KG1 (cell line): ENCODE results near the gene C19orf38.
"Not testable (repeated sequence)": the region's sequence is repeated elsewhere in the genome, so short reads cannot be mapped to it uniquely, and the experiment has no call there.

Experiments
- DNase-seq: peaks from one replicate; lab custom pipeline; 2025; lab: John Stamatoyannopoulos, UW

The C19orf38 gene

DNA sequence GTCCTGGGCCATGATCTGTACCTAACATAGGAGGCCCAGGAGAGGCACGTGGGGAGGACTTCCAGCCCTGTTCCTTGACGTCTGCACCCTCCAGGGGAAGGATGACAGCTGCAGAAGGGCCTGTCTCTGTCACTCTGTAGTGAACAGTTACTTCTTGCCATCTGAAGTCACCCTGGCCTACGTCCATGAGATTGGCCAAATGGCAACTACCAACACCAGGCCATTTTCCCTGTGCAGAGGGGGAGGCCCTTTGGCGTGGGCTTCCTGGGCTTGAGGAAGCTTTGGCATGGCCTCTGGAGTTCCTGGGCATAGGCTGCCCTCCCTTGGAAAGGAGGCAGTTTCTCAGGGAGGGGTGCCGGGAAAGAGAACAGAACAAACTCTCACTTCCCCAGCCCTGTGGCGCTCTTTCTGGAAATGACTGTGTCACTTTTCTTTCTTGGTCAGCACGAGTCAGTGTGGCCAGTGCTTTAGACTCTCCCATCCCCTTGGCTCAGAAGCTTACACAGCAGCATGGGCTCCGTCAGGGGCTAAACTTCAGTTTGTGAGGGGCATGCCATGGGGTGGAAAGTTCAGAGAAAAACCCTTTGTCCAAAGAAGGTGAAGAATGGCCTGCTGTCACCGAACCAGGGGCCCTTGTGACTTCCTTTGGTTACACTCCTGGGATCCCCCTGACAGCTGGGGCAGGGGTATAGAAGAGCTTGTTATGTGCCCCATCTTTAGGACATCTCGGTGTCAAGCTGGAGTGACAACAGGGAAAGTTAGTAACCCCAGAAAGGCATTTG, 28.4 kb downstream of the C19orf38 start:
- DNase-seq = no peak

DNA sequence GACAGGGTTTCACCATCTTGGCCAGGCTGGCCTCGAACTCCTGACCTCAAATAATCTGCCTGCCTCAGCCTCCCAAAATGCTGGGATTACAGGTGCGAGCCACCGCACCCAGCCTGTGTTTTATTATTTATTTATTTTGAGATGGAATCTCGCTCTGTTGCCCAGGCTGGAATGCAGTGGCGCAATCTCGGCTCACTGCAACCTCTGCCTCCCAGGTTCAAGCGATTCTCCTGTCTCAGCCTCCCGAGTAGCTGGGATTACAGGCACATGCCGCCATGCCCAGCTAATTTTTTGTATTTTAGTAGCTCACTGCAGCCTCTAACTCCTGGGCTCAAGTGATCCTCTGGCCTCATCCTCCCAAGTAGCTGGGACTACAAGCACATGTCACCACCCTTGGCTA, 29.4 kb downstream of the C19orf38 start:
- not testable (repeated sequence) for DNase-seq

DNA sequence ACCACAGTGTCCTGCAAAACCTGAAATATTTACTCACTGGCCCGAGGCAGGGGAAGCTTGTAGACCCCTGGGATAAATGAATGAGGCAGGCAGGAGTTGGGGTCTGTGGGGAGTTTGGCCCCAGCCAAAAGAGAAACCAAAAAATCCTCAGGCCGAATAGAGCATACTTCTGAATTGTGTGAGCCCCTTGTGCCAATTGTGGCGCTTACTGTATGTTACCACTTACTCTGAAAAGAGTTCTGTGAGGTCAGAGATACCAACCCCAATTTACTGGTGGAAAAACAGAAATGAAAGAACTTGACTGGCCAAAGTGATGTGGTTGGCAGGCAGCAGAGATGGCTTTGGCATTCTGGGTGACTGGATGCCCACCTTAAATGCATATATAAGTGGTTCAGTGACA, 30.0 kb downstream of the C19orf38 start:
- no peak for DNase-seq

DNA sequence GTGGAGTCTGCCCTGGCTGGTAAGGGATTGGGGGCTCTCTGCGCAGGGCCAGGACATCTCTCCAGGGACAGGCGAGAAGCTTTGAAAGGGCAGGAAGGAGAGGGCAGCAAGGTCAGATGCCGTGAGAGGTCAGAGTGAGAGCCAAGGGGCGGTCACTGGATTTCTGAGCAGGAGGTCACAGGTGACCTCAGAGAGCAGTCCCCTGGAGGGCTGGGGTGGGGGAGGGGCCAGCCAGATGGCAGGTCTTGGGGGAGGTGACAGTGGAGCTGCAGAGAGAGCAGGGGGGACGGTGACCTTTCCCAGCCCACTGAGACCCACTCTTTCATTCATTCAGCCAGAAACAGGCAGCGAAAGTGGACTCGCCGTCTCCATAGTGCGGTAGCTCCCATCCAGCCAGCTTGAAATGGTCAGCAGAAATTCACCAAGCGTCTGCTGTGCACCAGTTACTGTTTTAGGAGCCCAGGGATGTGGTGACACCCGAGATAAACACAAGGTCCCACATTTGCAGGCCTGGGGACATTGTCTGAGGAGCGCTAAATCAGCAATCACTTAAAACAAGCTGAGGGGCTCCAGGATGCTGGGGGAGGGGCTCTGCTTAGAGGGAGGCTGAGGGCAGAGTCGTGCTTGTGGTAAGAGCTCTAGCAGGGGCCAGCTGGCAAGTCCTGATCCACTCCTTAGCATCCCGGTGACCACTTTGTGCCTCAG, 33.3 kb downstream of the C19orf38 start:
- no peak for DNase-seq

DNA sequence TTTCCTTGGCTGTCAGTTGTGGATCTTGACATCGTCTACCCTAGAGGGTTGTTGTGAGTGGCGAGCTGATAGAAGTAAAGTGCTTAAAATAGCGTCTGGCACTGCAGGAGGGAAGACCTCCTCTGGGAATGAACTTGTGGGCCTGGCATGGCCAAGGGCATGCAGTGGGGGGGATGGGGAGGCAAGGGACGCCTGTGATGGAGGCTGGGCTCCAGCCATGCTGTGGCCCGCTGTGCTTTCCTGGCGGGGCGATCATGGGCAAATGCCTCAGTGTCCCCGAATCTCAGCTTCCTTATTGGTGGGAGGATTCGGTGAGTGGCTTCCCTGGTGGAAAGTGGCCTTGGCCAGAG, 33.9 kb downstream of the C19orf38 start:
- no peak for DNase-seq

DNA sequence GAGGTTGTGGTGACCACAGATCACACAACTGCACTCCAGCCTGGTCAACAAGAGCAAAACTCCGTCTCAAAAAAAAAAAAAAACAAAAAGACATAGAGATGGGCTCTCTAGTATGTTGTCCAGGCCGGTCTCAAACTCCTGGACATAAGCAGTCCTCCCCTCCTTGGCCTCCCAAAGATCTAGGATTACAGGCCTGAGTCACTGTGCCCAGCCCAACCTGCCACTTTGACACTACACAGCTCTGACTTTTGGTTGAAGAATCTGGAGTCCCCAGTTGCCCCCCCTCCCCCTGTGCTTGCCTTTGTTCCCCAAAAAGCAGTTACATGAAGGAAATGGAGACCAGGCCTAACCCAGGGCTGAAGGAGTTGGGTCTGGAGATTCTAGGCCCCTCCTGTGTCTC, 36.1 kb downstream of the C19orf38 start:
- DNase-seq = no peak

DNA sequence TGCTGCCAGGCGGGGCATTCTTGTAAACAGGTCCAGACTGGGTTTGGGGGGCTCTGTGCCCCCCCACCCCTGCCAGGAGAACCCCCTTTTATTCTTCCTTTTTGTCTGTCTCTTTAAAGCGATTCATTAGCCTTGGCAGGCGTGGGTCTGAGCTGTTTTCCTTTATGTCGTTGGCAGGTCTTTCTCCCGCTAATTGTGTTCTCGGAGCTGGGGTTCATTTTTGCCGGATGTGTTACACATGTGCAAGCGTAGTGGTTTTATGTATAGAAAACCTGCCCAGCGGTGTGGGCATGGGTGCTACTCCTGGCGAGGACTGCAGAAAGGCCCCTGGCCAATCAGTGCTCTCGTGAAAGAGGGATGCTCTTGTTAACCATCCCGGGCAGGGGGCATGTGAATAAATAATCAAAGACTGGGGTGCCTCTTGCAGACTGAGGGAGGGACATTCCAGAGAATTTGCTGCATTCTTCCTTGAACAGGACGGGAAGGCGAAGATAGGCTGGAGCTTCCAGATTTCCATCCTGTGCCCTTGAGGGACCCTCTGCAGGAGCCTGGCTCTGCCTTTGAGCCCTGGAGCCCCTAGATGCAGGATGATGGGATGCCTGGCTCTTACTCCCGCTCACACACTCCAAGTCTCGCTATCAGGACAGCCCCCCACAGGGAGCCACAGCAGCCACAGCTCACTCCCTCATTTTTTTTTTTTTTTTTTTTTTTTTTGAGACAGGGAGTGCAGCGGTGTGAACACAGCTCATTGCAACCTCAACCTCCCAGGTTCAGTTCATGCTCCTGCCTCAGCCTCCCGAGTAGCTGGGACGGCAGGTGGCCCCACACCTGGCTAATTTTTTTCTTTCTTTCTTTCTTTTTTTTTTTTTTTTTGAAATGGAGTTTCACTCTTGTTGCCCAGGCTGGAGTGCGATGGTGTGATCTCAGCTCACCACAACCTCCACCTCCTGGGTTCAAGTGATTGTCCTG, 37.3 kb downstream of the C19orf38 start:
- no peak for DNase-seq

DNA sequence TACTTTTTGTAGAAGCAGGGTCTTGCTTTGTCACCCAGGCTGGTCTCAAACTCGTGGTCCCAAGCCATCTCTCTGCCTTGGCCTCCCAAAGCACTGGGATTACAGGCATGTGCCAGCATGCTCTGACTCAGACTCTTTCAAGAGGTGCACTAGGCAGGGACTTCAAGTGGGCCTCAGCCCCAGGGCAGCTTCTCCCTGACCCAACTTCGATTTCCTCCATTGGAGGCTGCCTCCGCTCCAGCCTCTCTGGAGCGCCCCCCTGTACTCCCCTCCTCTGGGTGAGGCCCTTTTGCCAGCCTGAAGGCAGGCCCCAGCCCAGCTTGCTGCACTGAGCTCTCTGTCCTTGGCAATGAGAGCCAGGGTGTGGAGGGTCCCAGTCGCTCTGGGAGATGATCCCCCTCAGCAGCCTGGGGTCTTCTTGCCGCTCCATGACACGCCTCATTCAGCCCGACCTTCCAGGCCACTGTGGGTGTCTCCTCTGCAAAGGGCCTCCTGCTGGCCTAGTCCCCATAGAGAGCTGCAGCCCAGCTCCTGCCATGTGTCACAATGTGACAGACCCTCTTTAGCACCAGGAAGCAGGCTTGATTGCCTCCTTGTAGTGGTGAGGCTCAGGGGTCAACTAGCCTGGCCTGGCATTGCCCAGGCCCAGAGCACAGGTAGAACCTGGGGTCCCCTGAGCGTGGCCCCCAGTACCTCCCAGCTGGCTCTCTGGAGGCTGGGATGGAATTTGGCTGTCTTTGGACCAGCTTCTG, 39.6 kb downstream of the C19orf38 start:
- DNase-seq = no peak

DNA sequence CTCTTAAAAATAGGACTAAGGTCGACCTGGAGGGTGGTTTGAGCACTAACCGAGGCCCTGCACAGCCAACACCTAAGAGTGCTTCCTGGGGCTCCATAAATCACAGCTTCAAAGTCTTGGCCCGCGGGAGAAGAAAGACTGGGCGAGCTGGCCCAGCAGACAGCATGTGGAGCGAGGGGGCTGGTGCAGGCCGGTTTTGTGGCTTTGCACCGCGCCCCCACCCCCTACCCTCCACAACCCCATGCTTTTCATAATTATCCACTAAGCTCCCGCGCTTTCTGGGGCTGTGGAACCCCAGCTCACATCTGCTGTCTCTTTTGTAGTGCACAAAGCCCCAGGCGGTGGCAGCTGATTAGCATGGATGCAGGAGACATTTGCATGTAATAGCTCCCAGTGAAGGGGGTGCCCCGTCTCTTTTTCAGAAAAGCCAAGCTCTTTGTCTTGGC, 40.2 kb downstream of the C19orf38 start:
- DNase-seq = no peak

DNA sequence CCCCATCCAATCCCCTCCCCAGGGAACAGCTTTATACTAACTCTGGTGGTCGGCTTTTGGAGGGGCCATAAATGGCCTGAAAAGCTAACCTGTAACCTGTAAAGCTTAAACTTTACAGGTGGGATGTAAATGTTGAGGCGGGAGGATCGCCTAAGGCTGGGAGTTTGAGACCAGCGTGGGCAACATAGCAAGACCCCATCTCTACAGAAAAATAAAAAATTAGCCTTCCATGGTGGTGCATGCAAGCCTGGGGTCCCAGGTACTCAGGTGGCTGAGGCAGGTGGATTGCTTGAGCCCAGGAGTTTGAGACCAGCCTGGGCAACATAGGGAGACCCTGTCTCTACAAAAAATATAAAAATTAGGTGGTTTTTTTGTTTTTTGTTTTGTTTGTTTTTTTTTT, 41.7 kb downstream of the C19orf38 start:
- DNase-seq = no peak

DNA sequence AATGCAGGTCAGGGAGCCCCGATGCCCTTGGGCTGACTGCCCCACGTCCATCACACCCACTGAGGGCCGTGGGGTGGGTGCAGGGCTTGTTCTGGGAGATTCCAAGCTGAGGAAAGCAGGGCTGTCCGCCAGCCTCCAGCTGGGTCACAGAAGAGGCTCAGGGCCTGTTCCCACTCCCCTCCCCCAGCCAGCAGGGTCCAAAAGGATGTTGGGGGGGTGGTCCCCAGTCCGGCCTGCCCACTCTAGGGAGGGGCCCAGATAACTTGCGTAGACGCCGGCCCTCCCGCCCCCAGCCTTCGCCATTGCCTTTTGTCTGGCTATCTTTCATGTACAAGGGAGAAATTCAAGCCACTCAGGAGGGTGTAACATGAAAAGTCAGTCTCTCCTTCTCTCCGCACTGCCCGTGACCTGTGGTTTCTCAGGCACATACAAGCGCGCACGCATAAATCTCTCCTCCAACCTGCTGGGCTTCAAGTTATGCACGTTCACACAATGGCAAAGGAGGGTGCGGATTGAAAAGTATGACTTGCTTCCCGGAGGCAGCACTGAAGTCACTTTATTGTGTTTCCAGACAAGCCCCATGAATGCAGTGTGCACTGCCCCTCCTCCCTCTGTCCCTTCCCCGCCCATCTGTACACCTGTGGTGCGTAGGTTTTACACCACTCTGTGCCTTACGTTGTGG, 43.3 kb downstream of the C19orf38 start:
- DNase-seq = no peak

DNA sequence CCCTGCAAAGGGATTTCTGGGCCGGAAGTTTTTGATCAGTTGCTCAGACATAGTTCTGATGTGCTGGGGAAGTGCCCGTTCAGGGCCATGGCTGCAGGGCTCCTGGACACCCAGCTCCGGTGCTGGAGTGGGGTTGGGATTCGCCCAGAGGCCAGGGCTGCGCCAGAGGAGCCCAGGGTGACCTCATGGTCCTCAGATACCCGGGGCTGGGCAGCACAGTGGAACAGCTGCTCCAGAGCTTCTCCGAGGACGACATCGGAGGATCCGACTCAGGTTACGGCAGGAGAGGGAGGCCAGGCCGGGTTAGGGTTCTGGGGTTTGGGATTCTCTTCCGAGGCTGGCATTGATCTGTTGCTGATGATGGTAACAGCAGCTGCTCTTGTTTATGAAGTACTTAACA, 44.0 kb downstream of the C19orf38 start:
- DNase-seq = no peak

DNA sequence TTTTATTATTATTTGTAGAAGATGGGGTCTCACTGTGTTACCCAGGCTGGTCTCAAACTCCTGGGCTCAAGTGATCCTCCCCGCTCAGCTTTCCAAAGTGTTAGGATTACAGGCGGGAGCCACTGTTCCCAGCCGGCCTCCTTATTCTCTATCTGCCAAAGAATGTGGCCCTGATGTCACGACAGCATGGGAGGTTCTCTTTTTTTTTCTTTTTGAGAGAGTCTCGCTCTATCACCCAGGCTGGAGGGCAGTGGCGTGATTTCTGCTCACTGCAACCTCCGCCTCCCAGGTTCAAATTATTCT, 46.6 kb downstream of the C19orf38 start:
- DNase-seq = no peak

DNA sequence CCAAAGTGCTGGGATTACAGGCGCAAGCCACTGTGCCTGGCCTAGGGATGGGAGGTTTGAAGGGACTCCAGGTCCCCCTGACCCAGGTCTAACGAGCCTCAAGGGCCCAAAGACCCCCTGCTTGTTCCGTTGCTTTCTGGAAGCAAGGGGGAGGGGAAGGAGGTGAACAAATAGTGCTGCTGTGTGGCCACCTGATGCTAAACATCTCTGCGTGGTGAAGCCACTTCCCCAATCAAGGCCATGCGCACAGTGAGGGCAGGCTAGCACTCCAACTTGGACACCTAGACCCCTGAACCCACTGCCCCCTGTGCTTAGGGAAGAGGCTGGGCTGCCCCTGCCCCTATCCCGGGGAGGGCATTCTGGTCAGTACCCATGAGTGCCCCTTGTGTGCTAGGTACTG, 47.1 kb downstream of the C19orf38 start:
- no peak for DNase-seq

DNA sequence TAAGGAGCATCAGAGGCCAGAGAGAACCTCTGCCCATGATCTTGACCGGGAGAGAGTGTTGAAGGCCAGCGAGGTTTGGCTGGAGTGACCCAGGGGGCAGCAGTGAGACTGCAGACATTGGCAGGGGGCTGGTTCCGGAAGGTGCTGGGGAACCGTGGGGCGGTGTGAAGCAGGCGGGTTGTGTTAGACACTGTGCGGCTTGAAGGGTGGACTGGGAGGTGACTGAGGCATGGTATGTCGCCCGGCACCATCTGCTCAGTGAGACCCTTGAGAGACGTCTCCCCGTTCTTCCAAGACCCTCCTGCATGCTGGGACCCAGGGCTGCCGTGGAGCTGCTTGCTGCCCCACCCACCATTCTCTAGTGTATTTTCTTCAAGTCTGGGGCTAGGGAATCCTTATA, 47.7 kb downstream of the C19orf38 start:
- no peak for DNase-seq

DNA sequence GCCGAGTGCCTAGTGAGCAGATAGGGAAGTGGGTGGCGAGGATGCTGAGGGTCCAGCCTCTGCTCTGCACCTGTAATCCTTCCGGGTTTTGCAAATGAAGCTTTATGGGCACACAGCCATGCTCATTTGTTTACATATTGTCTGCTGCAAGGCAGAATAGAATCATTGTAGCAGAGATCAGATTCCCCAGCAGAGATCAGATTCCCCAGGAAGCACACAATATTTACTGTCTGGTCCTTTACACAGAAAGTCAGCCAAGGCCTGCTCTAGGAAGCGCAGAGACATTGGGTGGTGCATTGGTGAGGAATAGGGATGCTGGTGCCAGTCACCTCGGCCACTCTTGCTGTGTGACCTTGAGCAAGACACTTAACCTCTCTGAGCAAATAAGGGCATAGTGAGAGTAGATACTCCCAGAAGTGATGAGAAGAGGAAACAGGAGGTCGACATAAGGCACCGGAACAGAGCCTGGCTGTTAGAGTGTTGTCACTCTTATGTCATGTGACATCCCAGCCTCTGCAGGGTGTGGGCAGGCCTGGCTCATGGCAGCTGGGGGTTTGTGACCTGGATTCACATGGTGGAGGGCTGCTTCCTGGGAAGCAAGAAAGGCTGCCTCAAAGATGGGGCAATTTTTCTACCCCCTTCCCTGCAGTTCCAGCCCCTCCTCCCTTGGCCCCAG, 48.8 kb downstream of the C19orf38 start:
- DNase-seq = no peak

DNA sequence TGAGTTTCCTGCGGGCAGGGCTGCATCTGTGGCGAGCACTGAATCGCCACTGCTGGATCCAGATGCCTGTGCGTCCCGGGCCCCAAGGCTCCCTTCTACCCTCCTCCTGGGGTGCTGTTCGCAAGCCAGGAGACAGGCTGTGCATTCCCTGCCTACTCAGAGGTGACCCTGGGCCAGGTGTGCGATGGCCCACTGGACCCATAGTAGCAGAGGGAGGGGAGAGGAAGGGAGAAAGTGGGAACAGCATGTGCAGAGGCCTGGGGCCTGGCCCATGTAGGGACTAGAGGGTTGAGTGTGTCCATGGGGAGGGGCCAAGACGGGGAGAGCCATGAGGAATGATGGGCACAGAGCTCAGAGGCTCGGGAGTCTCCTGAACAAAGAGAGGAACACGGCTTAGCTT, 50.4 kb downstream of the C19orf38 start:
- DNase-seq = no peak

DNA sequence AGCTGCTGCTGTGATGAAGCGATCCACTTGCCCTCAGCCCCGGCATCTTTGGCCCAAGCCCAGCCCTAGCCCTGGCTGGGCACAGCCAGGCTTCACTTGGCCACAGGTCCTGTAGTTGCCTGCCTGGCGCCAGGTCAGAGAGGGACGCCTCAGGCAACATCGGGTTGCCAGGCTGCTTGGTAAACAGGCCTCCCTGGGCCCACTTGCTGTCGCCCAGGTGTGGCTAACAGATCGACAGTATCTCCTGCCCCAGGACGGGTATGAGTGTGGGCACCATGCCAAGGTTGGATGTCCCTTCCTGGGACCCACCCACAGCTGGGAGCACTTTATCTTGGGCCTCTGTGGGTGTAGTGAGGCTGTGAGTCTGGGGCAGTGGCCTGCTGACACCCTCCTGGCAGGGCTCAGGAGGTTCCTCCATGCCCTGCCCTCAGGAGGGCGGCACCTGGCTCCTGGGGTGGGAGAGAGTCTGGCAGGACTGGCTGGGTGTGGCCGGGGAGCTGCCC, 51.0 kb downstream of the C19orf38 start:
- DNase-seq = no peak

DNA sequence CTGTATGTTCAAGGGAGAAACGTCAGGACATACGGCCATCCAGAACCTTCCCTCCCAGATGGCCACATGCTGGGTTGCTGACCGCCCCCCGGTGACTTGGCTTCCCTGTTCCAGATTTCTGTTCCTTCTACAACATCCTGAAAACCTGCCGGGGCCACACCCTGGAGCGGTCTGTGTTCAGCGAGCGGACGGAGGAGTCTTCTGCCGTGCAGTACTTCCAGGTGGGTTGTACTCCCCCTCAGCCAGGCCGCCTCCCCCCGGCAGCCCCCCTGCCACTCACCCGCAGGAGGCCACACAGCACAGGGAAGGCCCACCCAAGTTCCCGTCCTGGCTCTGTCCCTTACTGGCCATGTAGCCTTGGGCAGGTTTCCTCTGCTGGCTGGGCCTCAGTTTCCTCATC, 59.7 kb downstream of the C19orf38 start:
- no peak for DNase-seq

DNA sequence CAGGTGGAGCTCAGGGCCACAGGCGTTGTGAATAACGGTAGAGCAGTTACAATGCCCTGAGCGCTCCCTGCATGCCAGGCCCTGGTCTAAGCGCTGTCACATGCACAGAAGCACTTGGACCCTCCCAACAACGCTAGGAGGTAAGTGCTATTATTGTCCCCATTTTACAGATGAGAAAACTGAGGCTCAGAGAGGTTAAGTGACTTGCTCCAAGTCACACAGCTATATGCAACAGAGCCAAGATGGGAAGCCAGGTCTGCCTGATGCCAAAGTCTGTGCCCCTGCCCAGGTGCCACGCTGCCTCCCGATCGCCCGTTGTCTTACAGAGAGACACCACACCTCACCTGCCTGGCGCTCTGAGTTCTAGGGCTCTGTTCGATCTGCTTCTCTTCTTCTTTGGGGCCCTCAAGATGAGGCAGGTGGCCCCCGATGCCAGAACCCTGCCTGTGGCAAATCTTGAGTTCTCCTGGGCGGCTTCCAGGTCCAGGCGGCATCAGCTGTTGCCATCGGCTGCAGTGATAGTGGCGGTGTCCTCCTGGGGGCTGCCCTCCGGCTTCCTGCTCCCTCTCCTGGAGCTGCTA, 60.3 kb downstream of the C19orf38 start:
- DNase-seq = no peak
